Adrenal gland (tissue), 5 donors: ENCODE measurements around the gene VAMP2.

Source experiments
- POLR2A ChIP-seq, 2 donors: fragments of 450-650 bp; IDR thresholded peaks; one replicate each; pipeline ENCODE4 v1.6.1; 2017; ENCODE audit warnings: antibody characterized with exemption in 2 of 2, mild to moderate bottlenecking in 2 of 2, moderate library complexity in 1 of 2
- TF ChIP-seq, protein P1 (sequence below), 6 experiments: fragments of 450-650 bp in 4 of 6; fragments of 200-600 bp in 2 of 6; sonication (generic) in 1 of 6; IDR thresholded peaks; 1 replicate in 5 of 6; 2 replicates in 1 of 6; pipeline versions ENCODE4 v1.5.1 to v1.8.0; 2016 to 2021; ENCODE audit warnings: antibody characterized with exemption in 6 of 6, mild to moderate bottlenecking in 2 of 6, moderate library complexity in 1 of 6
- donor health status: DM: no; HTN: no; CAD: no.

DNA sequence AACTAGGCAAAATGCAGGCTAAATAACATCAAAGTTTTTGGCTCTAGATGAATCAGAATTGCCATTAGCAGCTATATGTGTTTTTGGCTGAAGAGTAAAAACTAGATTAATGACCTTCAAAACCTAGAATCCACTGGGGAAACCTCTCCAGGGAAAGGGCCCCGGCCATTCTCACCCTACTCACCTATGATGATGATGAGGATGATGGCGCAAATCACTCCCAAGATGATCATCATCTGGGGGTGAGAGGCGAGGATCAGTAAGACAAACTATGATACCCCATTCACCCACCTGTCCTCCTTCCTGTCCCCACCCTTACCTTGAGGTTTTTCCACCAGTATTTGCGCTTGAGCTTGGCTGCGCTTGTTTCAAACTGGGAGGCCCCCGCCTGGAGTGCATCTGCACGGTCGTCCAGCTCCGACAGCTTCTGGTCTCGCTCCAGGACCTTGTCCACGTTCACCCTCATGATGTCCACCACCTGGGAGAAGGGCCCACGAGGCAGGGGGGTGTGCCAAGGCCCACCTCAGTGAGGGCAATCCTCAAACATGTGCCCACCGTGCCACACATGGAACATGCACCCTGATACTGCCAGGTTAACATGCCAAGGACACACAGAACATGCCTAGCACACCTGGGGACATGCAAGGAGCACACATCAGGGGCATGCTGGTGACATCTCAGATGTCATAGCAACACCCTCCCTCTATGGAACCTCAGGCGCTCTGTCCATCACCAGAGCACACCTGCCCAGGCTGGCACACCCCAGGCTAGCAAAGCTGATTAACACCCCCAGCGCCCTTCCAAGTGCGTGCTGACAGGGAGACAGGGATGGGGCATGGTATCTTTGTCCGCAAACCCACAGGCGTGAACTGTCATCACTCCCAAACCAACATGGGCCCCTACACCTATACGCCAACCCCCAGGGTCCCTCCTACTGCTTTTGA lies 1.2 kb downstream of the VAMP2 start:
- TF ChIP-seq, protein P1, sequence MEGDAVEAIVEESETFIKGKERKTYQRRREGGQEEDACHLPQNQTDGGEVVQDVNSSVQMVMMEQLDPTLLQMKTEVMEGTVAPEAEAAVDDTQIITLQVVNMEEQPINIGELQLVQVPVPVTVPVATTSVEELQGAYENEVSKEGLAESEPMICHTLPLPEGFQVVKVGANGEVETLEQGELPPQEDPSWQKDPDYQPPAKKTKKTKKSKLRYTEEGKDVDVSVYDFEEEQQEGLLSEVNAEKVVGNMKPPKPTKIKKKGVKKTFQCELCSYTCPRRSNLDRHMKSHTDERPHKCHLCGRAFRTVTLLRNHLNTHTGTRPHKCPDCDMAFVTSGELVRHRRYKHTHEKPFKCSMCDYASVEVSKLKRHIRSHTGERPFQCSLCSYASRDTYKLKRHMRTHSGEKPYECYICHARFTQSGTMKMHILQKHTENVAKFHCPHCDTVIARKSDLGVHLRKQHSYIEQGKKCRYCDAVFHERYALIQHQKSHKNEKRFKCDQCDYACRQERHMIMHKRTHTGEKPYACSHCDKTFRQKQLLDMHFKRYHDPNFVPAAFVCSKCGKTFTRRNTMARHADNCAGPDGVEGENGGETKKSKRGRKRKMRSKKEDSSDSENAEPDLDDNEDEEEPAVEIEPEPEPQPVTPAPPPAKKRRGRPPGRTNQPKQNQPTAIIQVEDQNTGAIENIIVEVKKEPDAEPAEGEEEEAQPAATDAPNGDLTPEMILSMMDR (IDR thresholded peaks at IDR 0.05): no peak
- no peak for TF ChIP-seq POLR2A (IDR thresholded peaks at IDR 0.05)
